ENCODE results near the gene THBS3.

DNA sequence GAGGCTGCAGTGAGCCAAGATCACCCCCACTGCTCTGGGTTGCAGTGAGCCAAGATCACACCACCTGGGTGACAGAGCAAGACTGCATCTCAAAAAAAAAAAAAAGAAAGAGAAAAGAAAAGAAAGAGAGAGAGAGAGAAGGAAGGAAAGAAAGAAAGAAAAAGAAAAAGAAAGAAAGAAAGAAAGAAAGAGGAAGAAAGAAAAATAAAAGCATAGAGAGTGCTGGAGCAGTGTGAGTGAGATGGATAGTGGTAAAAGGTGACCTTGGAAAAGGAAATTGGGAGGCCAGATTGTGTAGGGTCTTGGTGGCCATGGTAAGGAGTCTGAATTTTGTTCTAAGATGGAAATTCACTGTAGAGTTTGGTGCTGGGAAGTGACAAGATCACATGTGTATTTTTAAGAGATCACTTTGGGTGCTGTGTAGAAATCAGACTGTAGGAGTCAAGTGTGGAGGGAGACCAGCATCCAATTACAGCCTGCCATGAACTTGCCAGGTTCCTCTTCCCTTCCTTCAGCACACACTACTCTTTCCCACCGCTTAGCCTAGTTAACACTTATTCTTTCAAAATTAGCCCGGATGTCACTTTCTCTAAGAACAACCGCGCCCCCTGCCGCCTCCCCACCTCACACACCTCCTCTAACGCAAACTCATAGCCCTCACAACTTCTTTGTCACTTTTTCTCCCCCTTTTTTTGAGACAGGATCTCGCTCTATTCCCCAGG lies 18.7 kb upstream of the THBS3 start:
- TF ChIP-seq, protein P1, sequence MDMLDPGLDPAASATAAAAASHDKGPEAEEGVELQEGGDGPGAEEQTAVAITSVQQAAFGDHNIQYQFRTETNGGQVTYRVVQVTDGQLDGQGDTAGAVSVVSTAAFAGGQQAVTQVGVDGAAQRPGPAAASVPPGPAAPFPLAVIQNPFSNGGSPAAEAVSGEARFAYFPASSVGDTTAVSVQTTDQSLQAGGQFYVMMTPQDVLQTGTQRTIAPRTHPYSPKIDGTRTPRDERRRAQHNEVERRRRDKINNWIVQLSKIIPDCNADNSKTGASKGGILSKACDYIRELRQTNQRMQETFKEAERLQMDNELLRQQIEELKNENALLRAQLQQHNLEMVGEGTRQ (CRISPR knock-in tag; IDR thresholded peaks at IDR 0.05), result no peak
- TF ChIP-seq HEY1 (CRISPR knock-in tag; IDR thresholded peaks at IDR 0.05; ENCODE audit: borderline replicate concordance) (no peak), TSC22D4 (tag; IDR thresholded peaks at IDR 0.05) (no peak), EGR1 (conservative IDR thresholded peaks at IDR 0.05) (no peak), ZFP36 (IDR thresholded peaks at IDR 0.05; ENCODE audit: low read depth, low read length, partially characterized antibody) (peak; percentile 43), STAG1 (CRISPR knock-in tag; IDR thresholded peaks at IDR 0.05; ENCODE audit: borderline replicate concordance) (0 out of 2 replicates have a peak, but pooled peaks have one; percentile 19), YY1 (IDR thresholded peaks at IDR 0.05; ENCODE audit: borderline replicate concordance in 1 of 3, control insufficient read depth in 1 of 3, extremely low read depth in 1 of 3, insufficient read depth in 3 of 3, insufficient read length in 1 of 3, insufficient replicate concordance in 2 of 3, low read depth in 1 of 3, low read length in 2 of 3) (no peak), POLR2A (conservative IDR thresholded peaks at IDR 0.05) (no peak), MAX (CRISPR knock-in tag; IDR thresholded peaks at IDR 0.05) (no peak), NFIC (IDR thresholded peaks at IDR 0.05) (no peak), ZNF239 (CRISPR knock-in tag; IDR thresholded peaks at IDR 0.05) (no peak), ZNF24 (IDR thresholded peaks at IDR 0.05) (no peak; the same call in 1 of the 2 replicates)
- TF ChIP-seq, protein P2, sequence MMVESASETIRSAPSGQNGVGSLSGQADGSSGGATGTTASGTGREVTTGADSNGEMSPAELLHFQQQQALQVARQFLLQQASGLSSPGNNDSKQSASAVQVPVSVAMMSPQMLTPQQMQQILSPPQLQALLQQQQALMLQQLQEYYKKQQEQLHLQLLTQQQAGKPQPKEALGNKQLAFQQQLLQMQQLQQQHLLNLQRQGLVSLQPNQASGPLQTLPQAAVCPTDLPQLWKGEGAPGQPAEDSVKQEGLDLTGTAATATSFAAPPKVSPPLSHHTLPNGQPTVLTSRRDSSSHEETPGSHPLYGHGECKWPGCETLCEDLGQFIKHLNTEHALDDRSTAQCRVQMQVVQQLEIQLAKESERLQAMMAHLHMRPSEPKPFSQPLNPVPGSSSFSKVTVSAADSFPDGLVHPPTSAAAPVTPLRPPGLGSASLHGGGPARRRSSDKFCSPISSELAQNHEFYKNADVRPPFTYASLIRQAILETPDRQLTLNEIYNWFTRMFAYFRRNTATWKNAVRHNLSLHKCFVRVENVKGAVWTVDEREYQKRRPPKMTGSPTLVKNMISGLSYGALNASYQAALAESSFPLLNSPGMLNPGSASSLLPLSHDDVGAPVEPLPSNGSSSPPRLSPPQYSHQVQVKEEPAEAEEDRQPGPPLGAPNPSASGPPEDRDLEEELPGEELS (CRISPR knock-in tag; IDR thresholded peaks at IDR 0.05; ENCODE audit: borderline replicate concordance), result no peak
- TF ChIP-seq, protein P3, sequence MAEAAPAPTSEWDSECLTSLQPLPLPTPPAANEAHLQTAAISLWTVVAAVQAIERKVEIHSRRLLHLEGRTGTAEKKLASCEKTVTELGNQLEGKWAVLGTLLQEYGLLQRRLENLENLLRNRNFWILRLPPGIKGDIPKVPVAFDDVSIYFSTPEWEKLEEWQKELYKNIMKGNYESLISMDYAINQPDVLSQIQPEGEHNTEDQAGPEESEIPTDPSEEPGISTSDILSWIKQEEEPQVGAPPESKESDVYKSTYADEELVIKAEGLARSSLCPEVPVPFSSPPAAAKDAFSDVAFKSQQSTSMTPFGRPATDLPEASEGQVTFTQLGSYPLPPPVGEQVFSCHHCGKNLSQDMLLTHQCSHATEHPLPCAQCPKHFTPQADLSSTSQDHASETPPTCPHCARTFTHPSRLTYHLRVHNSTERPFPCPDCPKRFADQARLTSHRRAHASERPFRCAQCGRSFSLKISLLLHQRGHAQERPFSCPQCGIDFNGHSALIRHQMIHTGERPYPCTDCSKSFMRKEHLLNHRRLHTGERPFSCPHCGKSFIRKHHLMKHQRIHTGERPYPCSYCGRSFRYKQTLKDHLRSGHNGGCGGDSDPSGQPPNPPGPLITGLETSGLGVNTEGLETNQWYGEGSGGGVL (CRISPR knock-in tag; IDR thresholded peaks at IDR 0.05), result no peak
